Measurements from ENCODE around the gene IFI30.

DNA sequence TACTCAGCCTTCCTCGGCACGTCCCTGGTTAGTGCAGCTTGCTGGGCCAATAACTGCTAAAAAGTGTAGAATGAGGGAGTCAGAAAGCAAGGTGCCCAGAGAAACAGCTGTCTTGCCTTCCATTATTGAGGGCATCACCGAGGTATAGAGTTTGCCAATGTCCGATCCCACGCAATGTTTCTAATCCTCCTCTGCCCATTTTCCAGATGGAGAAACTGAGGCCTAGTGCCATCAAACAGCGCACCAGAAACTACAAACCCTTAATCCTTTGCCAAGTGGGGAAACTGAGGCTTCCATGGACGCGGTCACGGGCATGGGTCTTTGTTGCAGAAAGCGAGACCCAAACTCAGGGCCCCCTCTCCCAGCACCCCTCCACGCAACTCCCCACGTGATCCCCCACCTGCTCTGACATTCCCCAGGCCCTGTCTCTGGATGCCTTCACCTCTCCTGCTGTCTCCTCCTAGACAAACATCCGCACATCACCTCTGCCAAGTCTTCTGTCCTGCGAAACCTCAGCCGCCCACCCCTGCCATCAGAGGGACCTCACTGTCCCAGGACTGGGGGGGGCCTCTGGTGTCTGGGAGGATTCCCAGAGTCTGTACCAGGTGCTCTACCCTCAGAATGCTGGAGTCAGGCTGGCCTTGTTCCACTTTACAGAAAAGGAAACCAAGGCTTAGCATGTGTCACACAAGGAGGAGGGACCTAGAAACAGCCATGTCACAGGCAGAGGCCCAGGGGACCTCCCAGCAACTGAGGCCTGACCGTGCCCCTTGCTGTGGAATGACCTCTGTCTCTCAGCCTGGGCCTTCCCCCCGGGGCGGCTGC is 53.6 kb downstream of the IFI30 start:
- TF ChIP-seq, protein P1, sequence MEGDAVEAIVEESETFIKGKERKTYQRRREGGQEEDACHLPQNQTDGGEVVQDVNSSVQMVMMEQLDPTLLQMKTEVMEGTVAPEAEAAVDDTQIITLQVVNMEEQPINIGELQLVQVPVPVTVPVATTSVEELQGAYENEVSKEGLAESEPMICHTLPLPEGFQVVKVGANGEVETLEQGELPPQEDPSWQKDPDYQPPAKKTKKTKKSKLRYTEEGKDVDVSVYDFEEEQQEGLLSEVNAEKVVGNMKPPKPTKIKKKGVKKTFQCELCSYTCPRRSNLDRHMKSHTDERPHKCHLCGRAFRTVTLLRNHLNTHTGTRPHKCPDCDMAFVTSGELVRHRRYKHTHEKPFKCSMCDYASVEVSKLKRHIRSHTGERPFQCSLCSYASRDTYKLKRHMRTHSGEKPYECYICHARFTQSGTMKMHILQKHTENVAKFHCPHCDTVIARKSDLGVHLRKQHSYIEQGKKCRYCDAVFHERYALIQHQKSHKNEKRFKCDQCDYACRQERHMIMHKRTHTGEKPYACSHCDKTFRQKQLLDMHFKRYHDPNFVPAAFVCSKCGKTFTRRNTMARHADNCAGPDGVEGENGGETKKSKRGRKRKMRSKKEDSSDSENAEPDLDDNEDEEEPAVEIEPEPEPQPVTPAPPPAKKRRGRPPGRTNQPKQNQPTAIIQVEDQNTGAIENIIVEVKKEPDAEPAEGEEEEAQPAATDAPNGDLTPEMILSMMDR (IDR thresholded peaks at IDR 0.05) = no peak
- no peak for TF ChIP-seq EP300 (IDR thresholded peaks at IDR 0.05)
- no peak for TF ChIP-seq POLR2A (IDR thresholded peaks at IDR 0.05; ENCODE audit: low read depth)
